22Rv1 (cell line): ENCODE data around the gene TRH.

Experiments
- CTCF ChIP-seq: fragments of 450-650 bp; IDR thresholded peaks from 2 replicates; pipeline ENCODE4 v1.5.1; 2017; ENCODE audit warnings: mild to moderate bottlenecking
- ZFX ChIP-seq: fragments of 450-650 bp; IDR thresholded peaks from 2 replicates; pipeline ENCODE4 v1.6.1; 2017; ENCODE audit warnings: antibody characterized with exemption, borderline replicate concordance

GRCh38 chr3:129965937-129966336 is 8.6 kb upstream of the TRH start:
- TF ChIP-seq CTCF: no peak
- no peak for TF ChIP-seq ZFX
